Keratinocyte (primary cell): ENCODE data around the gene SDR42E2. TPM values are rescaled to one million over a fixed set of nuclear protein-coding genes. Genes with fewer than 3 reads are reported as not detected.

Experiments
- DNase-seq: peaks from one replicate; pipeline ENCODE4 v3.0.0-alpha.2; 2011; ENCODE audit warnings: low read depth, missing footprints, low spot score
- FAIRE-seq: peaks from 2 replicates; lab custom pipeline; 2011; peaks lifted over from hg19 to GRCh38; lab: Jason Lieb, UNC
- H2AFZ ChIP-seq: 2 replicates; pipeline ENCODE4 v1.6.0; 2012; ENCODE audit warnings: low read length, control low read depth, inconsistent platforms; ENCODE audit not compliant: control insufficient read depth
- H3K27ac ChIP-seq: 2 replicates; pipeline ENCODE4 v1.5.1; 2011; ENCODE audit warnings: low read length; ENCODE audit not compliant: control insufficient read depth, insufficient read depth
- H3K27me3 ChIP-seq: 3 replicates; pipeline ENCODE4 v1.6.0; 2011; ENCODE audit warnings: low read length; ENCODE audit not compliant: control insufficient read depth, insufficient read depth; ENCODE audit errors: extremely low read depth
- H3K36me3 ChIP-seq, 2 experiments: 2 replicates in 1 of 2; 3 replicates in 1 of 2; pipeline ENCODE4 v1.5.1; 2011; ENCODE audit warnings: low read length in 2 of 2, mild to moderate bottlenecking in 1 of 2; ENCODE audit not compliant: control insufficient read depth in 2 of 2, insufficient read depth in 2 of 2; ENCODE audit errors: extremely low read depth in 1 of 2
- H3K4me1 ChIP-seq: 3 replicates; pipeline ENCODE4 v1.5.1; 2011; ENCODE audit warnings: low read length; ENCODE audit not compliant: control insufficient read depth, insufficient read depth; ENCODE audit errors: extremely low read depth
- H3K4me2 ChIP-seq: 3 replicates; pipeline ENCODE4 v1.6.0; 2011; ENCODE audit warnings: low read depth, low read length; ENCODE audit not compliant: control insufficient read depth, insufficient read depth; ENCODE audit errors: extremely low read depth
- H3K4me3 ChIP-seq, 3 experiments: fragments of 200-600 bp in 1 of 3; sonication (generic) in 1 of 3; 2 replicates in 2 of 3; 3 replicates in 1 of 3; pipeline ENCODE4 v1.5.1; 2011 to 2016; ENCODE audit warnings: low read length in 3 of 3, mild to moderate bottlenecking in 3 of 3, control low read depth in 2 of 3, inconsistent platforms in 1 of 3, low read depth in 1 of 3, mixed read lengths in 1 of 3, mixed run types in 1 of 3, moderate library complexity in 1 of 3; ENCODE audit not compliant: control insufficient read depth in 2 of 3, insufficient read depth in 2 of 3; ENCODE audit errors: extremely low read depth in 1 of 3
- H3K79me2 ChIP-seq: 2 replicates; pipeline ENCODE4 v1.6.0; 2012; ENCODE audit warnings: low read length; ENCODE audit not compliant: control insufficient read depth, insufficient read depth
- H3K9ac ChIP-seq: 3 replicates; pipeline ENCODE4 v1.6.0; 2011; ENCODE audit warnings: low read length; ENCODE audit not compliant: control insufficient read depth, insufficient read depth; ENCODE audit errors: extremely low read depth
- H3K9me1 ChIP-seq: 3 replicates; pipeline ENCODE4 v1.6.0; 2011; ENCODE audit warnings: low read length; ENCODE audit not compliant: control insufficient read depth, insufficient read depth; ENCODE audit errors: extremely low read depth
- H3K9me3 ChIP-seq: 2 replicates; pipeline ENCODE4 v1.5.1; 2012; ENCODE audit warnings: low read depth, low read length; ENCODE audit not compliant: control insufficient read depth
- H4K20me1 ChIP-seq: 3 replicates; pipeline ENCODE4 v1.6.0; 2011; ENCODE audit warnings: low read length; ENCODE audit not compliant: control insufficient read depth, insufficient read depth; ENCODE audit errors: extremely low read depth
- EZH2 ChIP-seq: IDR thresholded peaks from one replicate; pipeline ENCODE4 v1.6.1; 2012; ENCODE audit warnings: inconsistent platforms, mild to moderate bottlenecking, low read length, moderate library complexity
- dilution Hi-C: fragments of 300-500 bp; cut with MboI; formaldehyde crosslinking; loops from one replicate; pipeline ENCODE4 v1.7.0; 2020; ENCODE audit warnings: low sequenced_read_pairs; ENCODE audit not compliant: extremely low pct_ligation_motif_present
- polyA plus RNA-seq, 5 experiments: library from polyadenylated mRNA; depleted of rRNA in 3 of 5; stranded (reverse) in 3 of 5; stranded (forward) in 1 of 5; unstranded in 1 of 5; fragments of >200 nt; gene quantifications; 1 replicate in 1 of 5; 2 replicates in 3 of 5; 3 replicates in 1 of 5; pipeline versions ENCODE4 v1.2.1 to v1.2.3, GENCODE V29; 2011 to 2012; ENCODE audit warnings: missing spikeins in 2 of 5, low read depth in 1 of 5, low replicate concordance in 1 of 5
- TF ChIP-seq, protein P1 (sequence below), 3 experiments: IDR thresholded peaks in 1 of 3; conservative IDR thresholded peaks in 1 of 3; optimal IDR thresholded peaks in 1 of 3; 2 replicates in 2 of 3; 3 replicates in 1 of 3; pipeline versions ENCODE3 to v1.5.1; 2011; ENCODE audit warnings: low read length in 3 of 3, mild to moderate bottlenecking in 3 of 3, moderate library complexity in 2 of 3, control low read depth in 1 of 3, inconsistent platforms in 1 of 3; ENCODE audit not compliant: insufficient read depth in 2 of 3; ENCODE audit errors: extremely low read depth in 1 of 3

SDR42E2 gene
- polyA plus RNA-seq, 1 donor (not counting 4 experiments of a cell fraction or from before 2014, with no cell fraction given), result not detected

DNA sequence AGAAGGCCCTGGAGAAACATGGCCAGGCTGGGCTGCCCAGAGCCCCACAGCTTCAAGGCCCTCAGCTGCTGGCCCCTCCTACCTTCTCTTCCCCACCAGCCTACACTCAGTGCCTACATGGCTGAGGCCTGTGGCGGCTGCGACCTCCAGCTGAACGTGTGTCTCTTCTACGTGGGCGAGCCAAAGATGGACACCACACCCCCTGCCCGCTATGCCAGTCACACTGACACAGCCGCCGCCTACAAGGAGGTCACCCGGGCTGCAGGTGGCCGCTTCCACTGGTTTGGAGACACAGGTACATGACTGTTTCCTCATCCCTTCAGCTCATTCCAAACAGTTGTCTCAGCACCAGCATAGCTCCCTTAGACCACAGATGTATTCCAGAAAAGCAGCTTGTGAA, 29.5 kb upstream of the SDR42E2 start:
- H3K9me3 ChIP-seq, result no peaks in the 10 kb centered on the region
- no peaks in the 10 kb centered on the region for H3K36me3 ChIP-seq
- H3K4me2 ChIP-seq, result no peak overlapping the region
- no peak overlapping the region for H3K27ac ChIP-seq
- no peaks in the 10 kb centered on the region for H3K9me1 ChIP-seq
- H3K27me3 ChIP-seq, result peaks cover under 1% of the 10 kb centered on the region
- no peak for DNase-seq
- no peak overlapping the region for H2AFZ ChIP-seq
- H3K4me1 ChIP-seq, result no peaks in the 10 kb centered on the region
- dilution Hi-C loops, result no loop called here
- no peaks in the 10 kb centered on the region for H4K20me1 ChIP-seq
- H3K4me3 ChIP-seq, result no peak overlapping the region
- no peaks in the 10 kb centered on the region for H3K79me2 ChIP-seq
- FAIRE-seq, result no peak
- TF ChIP-seq EZH2, result no peak
- TF ChIP-seq, protein P1, sequence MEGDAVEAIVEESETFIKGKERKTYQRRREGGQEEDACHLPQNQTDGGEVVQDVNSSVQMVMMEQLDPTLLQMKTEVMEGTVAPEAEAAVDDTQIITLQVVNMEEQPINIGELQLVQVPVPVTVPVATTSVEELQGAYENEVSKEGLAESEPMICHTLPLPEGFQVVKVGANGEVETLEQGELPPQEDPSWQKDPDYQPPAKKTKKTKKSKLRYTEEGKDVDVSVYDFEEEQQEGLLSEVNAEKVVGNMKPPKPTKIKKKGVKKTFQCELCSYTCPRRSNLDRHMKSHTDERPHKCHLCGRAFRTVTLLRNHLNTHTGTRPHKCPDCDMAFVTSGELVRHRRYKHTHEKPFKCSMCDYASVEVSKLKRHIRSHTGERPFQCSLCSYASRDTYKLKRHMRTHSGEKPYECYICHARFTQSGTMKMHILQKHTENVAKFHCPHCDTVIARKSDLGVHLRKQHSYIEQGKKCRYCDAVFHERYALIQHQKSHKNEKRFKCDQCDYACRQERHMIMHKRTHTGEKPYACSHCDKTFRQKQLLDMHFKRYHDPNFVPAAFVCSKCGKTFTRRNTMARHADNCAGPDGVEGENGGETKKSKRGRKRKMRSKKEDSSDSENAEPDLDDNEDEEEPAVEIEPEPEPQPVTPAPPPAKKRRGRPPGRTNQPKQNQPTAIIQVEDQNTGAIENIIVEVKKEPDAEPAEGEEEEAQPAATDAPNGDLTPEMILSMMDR (optimal IDR thresholded peaks at IDR 0.05 in 1 of 3, IDR thresholded peaks at IDR 0.05 in 1 of 3, conservative IDR thresholded peaks at IDR 0.05 in 1 of 3; ENCODE audit: extremely low read depth in 1 of 3, insufficient read depth in 2 of 3, low read length in 3 of 3), result no peak
- no peak overlapping the region for H3K9ac ChIP-seq

DNA sequence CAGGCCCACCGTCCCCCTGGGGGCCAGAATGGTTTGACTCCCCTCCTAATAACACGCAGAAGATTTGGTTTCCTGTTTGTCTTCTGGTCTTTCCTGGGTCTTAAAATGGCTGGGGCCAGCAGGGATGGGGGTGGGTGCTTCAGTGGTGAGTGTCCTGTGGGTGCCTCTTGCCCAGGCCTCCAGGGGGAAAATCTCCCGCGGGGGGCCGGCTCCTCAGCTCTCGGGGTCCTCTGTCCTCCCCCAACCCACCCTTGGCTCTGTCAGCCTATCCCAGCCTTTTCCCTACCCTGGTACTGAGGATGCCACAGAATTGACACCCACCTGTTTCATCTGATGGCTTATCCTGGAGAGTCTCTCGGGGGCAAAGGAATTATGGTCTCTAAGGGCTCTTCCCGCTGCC, 23.8 kb upstream of the SDR42E2 start:
- H3K27me3 ChIP-seq, result peaks cover 14% of the 10 kb centered on the region
- dilution Hi-C loops, result no loop called here

More for the DNA sequence above, 23.8 kb upstream of the SDR42E2 start:
- Histone ChIP-seq H4K20me1 (no peaks in the 10 kb centered on the region), H3K4me2 (no peak overlapping the region), H3K36me3 (no peaks in the 10 kb centered on the region), H3K9ac (no peak overlapping the region), H3K27ac (no peak overlapping the region), H3K9me3 (no peaks in the 10 kb centered on the region), H3K4me1 (no peaks in the 10 kb centered on the region), H3K79me2 (no peaks in the 10 kb centered on the region), H3K9me1 (no peaks in the 10 kb centered on the region), H3K4me3 (no peak overlapping the region), H2AFZ (no peak overlapping the region)
- DNase-seq (no peak), FAIRE-seq (no peak)
- no peak for TF ChIP-seq EZH2
- TF ChIP-seq, protein P1 (optimal IDR thresholded peaks at IDR 0.05 in 1 of 3, IDR thresholded peaks at IDR 0.05 in 1 of 3, conservative IDR thresholded peaks at IDR 0.05 in 1 of 3; ENCODE audit: extremely low read depth in 1 of 3, insufficient read depth in 2 of 3, low read length in 3 of 3), result no peak
